Stimulated activated CD4-positive, alpha-beta T cell treated with anti-CD3 and anti-CD28 coated beads, TNF-alpha, amount 100 ng/mL, for 24 hours (primary cell): ENCODE data around the gene PSMC5.
A peak's percentile ranks its signal among the peaks of the same experiment; 100 is the strongest.
"Not testable (repeated sequence)": the region's sequence is repeated elsewhere in the genome, so short reads cannot be mapped to it uniquely, and the experiment has no call there.

Experiments used
- DNase-seq, 3 experiments: peaks; one replicate each; pipeline ENCODE4 v3.0.0-alpha.2; 2020; ENCODE audit warnings: low read depth in 3 of 3

Gene PSMC5

GRCh38 chr17:63838631-63839171, 11.5 kb downstream of the PSMC5 start:
- DNase-seq = no peak

GRCh38 chr17:63840591-63841349, 13.5 kb downstream of the PSMC5 start:
- no peak for DNase-seq

GRCh38 chr17:63841350-63842172, 14.3 kb downstream of the PSMC5 start:
- DNase-seq = no peak

- no peak for DNase-seq
Measured at GRCh38 chr17:63842173-63842539, 14.9 kb downstream of the PSMC5 start.

GRCh38 chr17:63842540-63843386, 15.5 kb downstream of the PSMC5 start, which contains the start of gene SMARCD2:
Gene SMARCD2 (minus strand): TSS chr17:63842685. CDS start chr17:63842674, 11 bp downstream.
- peak; percentile 97 to 99 (median 98) for DNase-seq

- not testable (repeated sequence) for DNase-seq
Measured at GRCh38 chr17:63843387-63843888, 16.2 kb downstream of the PSMC5 start.

GRCh38 chr17:63843910-63844677, 16.9 kb downstream of the PSMC5 start:
- DNase-seq = no peak

- no peak for DNase-seq
Measured at GRCh38 chr17:63845509-63845908, 18.3 kb downstream of the PSMC5 start.

- DNase-seq = no peak
Measured at GRCh38 chr17:63847525-63848249, 20.5 kb downstream of the PSMC5 start.

GRCh38 chr17:63848834-63849689, 21.8 kb downstream of the PSMC5 start:
- peak; percentile 93 to 96 (median 95) for DNase-seq

- no peak for DNase-seq
Measured at GRCh38 chr17:63850401-63850800, 23.2 kb downstream of the PSMC5 start.

- DNase-seq = no peak
Measured at GRCh38 chr17:63853260-63853659, 26.0 kb downstream of the PSMC5 start.

- no peak for DNase-seq
Measured at GRCh38 chr17:63854709-63855108, 27.5 kb downstream of the PSMC5 start.

- no peak for DNase-seq
Measured at GRCh38 chr17:63855185-63855584, 28.0 kb downstream of the PSMC5 start.

- DNase-seq = not testable (repeated sequence)
Measured at GRCh38 chr17:63856425-63856824, 29.2 kb downstream of the PSMC5 start.

- no peak for DNase-seq
Measured at GRCh38 chr17:63859257-63859656, 32.0 kb downstream of the PSMC5 start.

GRCh38 chr17:63866625-63867024, 39.4 kb downstream of the PSMC5 start:
- DNase-seq = not testable (repeated sequence)

GRCh38 chr17:63869491-63870291, 42.5 kb downstream of the PSMC5 start:
- DNase-seq = not testable (repeated sequence)
